D341Med (cell line): ENCODE data around the gene HEG1.
"Not testable (repeated sequence)": the region's sequence is repeated elsewhere in the genome, so short reads cannot be mapped to it uniquely, and the experiment has no call there.

ENCODE experiments used
- DNase-seq: peaks from one replicate; pipeline ENCODE4 v3.0.0; 2012; ENCODE audit warnings: low spot score

HEG1 gene, protein sequence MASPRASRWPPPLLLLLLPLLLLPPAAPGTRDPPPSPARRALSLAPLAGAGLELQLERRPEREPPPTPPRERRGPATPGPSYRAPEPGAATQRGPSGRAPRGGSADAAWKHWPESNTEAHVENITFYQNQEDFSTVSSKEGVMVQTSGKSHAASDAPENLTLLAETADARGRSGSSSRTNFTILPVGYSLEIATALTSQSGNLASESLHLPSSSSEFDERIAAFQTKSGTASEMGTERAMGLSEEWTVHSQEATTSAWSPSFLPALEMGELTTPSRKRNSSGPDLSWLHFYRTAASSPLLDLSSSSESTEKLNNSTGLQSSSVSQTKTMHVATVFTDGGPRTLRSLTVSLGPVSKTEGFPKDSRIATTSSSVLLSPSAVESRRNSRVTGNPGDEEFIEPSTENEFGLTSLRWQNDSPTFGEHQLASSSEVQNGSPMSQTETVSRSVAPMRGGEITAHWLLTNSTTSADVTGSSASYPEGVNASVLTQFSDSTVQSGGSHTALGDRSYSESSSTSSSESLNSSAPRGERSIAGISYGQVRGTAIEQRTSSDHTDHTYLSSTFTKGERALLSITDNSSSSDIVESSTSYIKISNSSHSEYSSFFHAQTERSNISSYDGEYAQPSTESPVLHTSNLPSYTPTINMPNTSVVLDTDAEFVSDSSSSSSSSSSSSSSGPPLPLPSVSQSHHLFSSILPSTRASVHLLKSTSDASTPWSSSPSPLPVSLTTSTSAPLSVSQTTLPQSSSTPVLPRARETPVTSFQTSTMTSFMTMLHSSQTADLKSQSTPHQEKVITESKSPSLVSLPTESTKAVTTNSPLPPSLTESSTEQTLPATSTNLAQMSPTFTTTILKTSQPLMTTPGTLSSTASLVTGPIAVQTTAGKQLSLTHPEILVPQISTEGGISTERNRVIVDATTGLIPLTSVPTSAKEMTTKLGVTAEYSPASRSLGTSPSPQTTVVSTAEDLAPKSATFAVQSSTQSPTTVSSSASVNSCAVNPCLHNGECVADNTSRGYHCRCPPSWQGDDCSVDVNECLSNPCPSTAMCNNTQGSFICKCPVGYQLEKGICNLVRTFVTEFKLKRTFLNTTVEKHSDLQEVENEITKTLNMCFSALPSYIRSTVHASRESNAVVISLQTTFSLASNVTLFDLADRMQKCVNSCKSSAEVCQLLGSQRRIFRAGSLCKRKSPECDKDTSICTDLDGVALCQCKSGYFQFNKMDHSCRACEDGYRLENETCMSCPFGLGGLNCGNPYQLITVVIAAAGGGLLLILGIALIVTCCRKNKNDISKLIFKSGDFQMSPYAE (N-terminal part only)

DNA sequence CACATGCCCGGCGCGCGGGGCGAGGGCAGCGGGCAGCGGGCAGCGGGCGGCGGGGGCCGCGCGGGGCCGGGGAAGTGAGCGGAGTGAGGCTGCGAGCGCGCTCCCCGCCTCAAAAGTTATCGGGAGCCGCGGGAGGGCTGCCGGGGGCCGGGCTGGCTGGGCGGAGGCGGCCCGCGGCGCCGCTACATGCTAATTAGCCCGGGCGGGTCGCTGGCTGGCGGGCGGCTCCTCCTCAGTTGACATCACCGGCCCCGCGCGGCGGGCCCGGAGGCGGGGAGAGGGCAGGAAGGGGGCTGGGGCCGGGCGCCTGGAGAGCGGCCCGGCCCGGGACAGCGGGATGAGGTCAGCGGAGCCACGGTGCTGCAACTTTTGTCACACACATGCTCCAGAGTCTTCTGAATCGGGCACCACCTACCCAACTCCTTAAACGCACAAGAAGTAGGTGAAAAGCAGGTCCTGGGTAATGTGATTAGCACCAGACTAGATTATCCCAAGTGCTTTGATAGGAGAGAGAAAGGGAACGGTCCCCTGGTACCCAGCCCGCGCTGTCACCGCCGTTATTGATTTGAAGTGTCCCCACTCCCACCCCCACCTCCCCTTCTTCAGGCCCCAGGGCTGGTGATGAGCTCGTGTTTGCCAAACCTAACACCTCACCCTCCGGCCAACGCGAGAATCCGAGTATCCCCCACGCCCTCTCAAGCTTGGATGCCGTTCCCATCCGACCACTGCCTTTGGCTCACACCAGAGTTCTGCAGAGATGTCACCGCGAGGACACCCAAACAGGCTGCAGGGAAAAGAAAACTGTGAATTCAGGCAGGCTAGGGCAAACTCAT is at the start of gene HEG1:
TSS of gene HEG1 (minus strand) at position 85 of the 833 bp plus-strand sequence. CDS start 107 bp downstream, outside the sequence.
- peak; percentile 88 for DNase-seq

DNA sequence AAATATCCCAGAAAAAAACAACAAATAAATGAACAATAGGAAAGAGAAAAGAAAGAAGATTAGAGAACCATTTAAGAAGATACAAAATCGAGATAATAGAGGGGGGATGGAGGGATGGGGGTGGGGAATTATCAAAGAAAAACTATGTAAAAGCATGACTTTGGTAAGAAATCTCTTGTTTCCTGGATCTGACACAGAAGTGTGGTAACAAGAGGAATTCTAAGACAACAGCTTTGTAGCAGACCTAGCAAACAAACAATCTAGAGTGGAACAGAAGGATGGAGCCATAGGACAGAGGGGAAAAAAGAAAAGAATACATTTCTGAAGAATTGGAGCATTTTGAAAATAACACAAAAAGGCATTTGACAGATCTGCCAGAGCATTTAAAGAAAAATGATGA is 49.3 kb upstream of the HEG1 start:
- DNase-seq = no peak

DNA sequence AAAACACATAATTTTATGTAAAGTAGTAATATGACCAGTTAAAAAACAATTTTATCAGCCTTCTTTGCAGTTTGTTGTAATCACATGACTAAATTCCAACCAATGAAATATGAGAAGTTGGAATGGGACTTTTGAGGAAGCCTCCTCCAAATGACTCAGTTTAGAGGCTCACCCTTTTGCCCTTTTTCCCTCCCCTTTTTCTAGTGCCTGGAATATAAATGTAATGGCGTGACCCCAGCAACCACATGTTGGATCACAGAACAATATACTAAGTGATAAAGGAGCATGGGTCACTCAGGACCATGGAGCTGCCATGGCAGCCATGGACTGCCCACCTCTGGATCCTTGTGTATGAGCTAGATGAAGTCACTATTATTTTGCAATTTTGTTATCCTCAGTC is 48.8 kb upstream of the HEG1 start:
- DNase-seq = no peak

DNA sequence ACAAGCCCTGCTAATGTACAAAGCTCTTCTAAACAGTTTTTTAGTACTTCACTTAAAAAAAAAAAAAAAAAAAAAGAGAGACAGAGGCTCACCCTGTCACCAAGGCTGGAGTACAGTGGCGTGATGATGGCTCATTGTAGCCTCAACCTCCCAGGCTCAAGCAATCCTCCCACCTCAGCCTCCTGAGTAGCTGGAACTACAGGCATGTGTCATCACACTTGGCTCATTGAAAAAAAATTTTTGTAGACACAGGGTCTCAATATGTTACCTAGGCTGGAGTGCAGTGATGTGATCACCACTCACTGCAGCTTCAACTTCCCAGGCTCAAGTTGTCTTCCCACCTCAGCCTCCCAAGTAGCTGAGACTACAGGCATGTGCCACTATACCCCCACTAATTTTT is 47.6 kb upstream of the HEG1 start:
- no peak for DNase-seq

DNA sequence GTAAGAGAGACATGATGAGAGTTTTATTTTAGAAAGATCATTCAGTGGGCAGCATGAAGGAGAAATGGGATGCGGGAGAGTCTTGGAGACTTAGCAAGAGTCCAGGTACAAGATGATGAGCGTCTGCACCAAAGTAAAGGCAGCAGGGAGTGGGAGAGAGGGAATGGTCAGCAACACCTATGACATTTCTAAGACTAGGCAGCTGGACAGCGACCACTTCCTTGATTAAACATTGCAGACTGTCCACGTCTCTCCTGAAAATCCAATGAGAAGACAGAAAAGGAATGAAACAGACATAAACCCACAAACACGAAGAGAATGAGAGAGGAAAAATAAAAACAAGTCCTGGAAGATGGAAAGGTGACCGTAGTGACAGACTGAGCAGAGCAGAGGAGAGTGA is 46.7 kb upstream of the HEG1 start:
- DNase-seq = no peak

DNA sequence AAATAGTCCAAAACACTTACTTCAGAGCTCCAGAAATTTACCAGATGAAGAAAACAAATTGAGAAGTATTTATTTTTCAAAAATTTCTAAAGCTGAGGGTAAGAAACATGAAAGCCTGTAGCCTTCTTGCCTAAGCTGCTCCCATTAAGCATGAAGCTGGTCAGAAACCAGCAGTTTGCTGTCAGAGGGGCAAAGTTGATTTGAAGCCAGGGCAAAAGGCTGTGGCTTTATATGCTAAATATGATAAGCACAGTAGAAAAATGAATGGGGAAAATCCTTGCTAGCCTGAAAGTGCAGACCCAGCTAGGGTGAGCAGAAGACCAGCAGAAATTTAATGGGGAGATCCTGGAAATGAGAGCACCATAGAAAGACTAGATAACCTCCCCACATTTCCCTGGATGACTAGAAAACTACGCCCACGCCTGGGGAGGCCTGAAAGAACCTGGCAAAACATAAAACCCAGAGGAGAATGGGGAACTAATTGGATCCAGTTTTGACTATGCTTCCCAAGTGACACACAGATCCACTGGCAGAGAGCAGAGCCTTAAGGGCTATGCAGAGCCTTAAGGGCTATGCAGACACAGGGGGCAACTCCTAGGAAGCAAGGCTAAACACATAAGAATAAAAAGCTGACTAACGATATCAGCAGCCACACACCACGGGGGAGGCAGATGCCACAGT is 43.0 kb upstream of the HEG1 start:
- no peak for DNase-seq

DNA sequence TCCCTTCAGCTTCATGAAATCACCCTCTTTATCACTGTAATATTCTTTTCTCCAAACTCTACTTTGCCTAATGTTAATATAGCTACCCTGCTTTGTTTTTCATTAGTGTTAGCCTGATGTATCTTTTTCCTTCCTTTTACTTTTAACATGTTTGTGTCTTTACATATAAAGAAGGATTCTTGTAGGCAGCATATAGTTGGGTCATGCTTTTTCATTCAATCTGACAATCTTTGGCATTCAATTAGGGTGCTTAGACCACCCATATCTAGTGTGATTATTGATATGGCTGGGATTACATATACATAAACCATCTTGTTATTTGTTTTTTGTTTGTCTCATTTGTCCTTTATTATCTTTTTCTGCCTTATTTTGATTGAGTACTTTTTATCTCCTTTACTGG is 34.9 kb upstream of the HEG1 start:
- DNase-seq = no peak

DNA sequence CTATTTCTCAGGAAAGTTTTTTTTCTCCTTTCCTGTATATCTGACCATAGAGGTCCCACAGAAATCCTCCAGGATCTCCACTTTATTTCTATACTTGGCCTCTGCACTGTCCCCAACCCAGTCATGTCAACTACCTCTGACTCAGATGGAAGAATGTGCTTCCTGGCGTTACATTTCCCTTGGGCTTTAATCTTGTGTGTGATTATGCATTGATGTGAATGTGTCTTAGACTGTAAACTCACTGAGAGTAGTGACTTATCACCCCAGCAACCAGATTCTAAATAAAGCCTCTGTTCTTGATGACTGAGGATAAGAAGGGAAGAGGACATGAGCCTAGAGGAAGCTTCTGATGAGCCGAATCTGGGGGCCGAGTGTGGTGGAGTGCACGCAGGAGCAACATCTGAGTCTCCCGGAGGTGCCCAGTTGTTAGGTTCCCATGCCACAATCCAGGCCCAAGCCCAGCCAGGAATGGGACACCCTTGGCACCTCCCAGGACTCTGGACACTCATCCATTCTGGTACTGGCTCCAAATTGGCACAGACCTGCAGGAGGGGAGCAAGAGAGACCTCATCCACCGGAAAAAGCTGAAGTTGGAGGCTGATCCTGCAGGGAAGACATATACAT is 32.1 kb upstream of the HEG1 start:
- no peak for DNase-seq

DNA sequence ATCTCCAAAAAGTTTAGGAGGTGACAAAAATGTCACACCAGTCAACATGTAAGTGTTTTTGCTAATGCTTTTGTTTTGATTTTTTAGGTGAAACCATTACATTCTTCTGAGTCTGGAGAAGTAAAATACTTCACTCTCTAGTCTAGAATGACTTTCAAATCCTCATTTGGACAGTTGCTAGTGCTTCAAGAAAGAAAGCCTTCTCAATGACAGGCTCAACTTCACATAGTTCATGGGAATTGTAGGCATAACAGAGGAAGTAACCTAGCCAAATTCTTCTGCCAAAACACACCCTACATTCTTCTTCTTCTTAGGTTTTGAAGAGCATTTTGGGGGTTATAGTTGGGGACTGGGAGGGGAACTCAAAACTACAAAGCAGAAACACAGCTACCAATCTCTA is 29.4 kb upstream of the HEG1 start:
- DNase-seq = no peak

DNA sequence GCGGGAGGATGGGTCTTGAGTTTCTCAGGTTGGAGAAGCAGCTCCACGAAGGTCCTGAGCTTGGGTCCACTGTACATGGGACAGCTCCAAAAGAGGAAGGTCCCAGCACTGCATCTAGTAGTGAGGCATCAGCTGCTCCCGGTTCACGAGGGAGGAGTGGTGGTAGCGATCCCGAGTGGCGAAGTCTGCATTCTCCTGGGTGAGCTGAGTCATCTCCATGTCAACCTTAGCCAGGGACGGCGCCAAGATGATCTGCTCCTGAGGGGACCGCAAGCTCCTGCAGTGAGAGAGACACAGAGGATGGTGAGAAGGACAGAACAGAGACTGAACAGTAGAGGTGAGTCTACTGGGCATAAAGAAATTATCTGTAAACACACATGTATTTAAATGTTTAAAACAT is 28.0 kb upstream of the HEG1 start:
- DNase-seq = no peak

DNA sequence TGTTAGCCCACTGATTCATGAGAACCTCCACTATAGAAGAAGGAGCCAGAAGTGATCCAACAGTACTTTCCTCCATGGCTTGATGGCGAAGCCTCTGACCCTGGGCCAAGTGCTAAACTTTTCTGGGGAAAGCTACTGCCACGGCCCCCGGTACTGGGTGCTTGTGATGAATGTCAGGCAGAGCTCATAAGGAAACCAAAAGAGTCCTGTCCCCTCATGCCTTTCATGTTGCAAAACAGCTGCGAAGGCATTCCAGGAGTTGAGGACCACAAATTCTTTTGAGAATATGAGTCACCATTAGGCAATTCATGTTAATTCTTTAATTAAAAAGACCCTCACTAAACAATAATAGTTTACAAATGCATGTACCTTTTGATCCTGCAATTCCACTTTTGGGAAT is 26.5 kb upstream of the HEG1 start:
- DNase-seq = not testable (repeated sequence)

DNA sequence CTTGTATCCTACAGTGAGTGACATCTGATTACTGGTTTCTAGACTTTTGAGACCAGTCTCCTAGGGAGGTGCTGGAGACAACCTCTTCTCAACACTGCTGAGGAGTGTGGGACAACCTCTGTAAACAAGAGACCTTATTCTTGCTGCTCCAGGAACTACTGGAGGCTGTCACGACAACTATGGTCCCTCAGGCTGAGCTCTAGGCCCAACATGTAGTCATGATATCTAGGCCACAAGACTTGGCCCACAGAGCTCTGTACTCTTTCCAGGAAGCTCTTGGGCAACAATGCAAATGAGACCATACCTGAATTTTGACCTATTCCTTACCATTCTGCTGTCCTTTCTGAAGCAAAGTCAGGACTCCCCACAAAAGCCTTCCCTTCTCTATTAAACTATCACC is 24.3 kb upstream of the HEG1 start:
- no peak for DNase-seq

DNA sequence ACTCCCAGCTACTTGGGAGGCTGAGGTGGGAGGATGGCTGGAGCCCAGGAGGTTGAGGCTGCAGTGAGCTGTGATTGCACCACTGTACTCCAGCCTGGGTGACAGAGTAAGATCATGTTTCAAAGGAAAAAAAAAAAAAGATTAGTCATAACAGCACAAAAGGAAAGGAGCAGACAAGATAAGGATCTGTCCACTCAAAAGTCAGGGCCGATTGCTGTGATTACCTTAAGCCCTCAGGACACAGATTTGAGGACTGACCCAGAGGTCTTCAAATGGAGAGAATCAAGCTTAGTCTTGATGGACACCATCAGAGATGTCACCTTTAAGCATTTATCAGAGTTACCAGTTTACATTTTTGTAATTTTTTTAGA is 23.9 kb upstream of the HEG1 start:
- no peak for DNase-seq

DNA sequence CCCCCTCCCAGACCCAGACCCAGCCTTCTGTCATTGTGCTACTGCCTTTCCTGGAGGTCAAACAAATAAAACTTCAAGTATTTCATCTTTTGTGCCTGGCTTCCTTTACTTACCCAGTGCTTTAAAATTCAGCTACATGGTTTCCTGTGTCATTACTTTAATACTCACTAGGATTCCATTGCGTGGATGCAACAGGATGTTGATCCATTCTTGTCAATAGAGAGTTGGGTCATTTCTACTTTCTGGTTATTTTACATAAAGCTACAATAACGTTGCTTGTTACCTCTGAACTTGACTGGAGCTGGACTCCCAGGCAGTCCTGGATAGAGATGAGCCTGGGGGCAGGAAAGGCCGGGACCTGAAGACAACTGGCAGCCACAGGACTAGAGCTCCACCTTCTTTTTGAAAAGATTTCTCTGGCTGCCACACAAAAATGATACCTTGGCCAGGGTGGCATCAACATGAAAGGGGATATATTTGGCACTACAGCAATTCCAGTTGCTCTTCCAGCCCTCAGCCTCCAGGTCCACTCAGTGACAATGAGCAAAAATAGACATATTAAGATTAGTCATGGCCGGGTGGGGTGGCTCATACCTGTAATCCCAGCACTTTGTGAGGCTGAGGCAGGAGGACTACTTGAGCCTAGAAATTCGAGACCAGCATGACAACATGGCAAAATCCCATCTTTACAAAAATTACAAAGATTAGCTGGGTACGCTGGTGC is 23.3 kb upstream of the HEG1 start:
- no peak for DNase-seq

DNA sequence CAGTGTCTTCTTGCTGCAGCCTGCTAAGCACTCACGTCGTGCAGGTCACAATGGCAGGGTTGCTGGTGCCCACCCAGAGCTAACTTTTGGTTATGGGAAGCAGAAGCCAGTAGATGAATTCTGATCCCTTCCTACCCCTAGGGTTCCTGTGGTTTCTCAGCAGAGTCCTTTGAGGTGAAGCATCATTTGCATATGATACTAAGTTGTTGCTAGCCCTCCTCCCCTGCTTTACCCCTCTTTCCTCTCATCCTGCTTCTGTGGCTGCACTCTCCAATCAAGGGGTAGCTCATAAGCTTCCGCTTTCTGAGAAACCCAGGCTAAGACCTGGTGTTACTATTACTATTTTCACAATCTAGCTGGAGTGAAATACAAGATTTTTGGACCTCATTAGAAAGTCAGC is 22.1 kb upstream of the HEG1 start:
- no peak for DNase-seq

DNA sequence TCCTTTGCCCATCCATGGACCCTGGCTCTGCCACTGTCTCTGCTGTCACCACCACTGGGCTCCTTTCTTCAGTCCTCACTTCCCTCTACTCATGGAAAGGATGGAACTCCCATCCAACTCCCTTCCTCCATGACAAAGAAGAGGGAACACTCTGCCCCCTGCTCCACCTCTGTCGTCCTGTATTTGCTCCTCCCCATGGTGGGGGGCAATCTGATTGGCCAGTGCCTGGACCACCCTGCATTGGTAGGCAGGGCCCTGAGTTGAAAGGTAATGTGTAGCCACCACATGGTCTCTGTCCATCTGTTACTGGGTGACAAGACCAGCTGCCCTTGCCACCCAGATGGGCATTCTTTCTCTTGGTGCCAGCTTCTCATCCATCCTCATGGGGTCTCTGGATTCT is 20.7 kb upstream of the HEG1 start:
- no peak for DNase-seq

DNA sequence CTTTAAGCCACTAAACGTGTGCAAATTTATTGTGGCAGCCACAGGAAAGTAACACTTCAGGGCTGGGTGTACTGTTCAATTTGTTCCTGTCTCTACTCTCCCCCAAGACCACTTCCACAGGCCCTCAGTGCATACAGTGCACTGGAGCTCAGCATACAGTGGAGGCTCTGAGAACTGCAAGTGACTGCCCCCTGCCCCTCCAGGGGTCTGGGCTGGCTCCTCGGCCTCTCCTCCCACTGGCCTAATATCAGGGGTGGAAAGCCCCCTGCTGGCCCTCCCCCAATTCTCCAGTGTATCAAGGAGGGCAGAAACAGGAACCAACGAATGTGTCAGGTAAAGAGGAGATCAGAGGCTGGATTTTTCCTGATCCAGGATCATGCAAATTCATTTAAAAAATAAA is 19.9 kb upstream of the HEG1 start:
- no peak for DNase-seq

DNA sequence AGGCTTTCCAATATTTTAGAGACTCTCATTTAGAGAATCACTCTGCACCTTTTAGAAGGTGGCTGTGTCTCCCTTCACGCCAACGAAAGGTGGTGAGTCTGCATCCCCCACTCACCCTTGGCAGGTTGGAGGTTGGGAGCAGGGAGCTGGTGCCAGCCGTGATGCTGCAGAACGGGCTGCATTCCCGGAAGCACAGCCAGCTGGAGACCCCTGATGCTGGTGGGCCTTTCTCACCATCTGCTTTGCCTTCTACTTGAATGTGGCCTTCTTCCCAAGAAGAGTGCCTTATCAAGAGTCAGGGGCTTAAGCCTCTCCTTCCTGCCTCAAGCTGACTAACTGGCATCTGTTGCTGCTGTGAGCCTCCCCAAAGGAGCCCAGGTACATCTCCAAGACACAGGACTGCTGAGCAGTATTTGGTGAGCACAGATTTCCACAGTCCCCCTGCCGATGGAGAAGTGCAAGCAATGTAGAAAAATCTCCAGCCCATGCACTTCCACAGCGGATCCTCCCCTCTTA is 17.7 kb upstream of the HEG1 start:
- no peak for DNase-seq

DNA sequence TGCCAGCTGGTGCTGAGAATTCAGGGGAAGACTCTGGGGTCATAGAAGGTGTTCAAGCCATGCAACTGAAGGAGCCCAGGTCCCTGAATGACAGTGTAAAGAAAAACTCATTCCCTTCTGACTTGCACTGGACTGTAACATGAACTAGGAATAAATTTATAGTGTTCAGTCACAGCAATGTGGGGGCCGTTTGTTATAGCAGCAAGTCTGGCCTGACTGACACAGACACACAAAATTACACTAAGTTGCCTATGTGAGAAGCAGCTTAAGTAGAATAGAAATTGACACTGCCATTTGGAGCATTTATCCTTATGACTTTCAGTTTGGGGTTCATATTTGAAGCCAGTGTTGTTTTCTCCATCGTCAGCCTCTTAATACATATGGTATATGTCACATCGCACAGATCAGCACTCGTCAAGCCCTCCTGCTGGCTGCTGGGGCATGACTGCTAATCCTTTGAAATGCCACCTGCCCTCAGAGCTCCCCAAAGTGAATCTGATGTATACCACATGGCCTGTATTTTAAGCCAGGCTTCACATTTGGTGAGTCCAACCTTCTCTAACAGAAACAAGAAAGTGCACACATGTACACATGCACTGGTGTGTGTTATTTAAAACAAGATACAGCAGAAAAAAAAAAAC is 17.1 kb upstream of the HEG1 start:
- no peak for DNase-seq
